Coronary artery (tissue), 2 donors: ENCODE data around the gene JAG1.

Source experiments
- DNase-seq: peaks from one replicate; pipeline ENCODE4 v3.0.0-alpha.2; 2017; ENCODE audit warnings: low spot score
- H3K27ac ChIP-seq, 2 donors: fragments of 200-600 bp; sonication (generic); one replicate each; pipeline ENCODE4 v1.5.1; 2016 to 2019
- H3K4me3 ChIP-seq: fragments of 200-600 bp; sonication (generic); 2 replicates; pipeline ENCODE4 v1.5.1; 2016; ENCODE audit warnings: mild to moderate bottlenecking, moderate library complexity
- TF ChIP-seq, protein P1 (sequence below): fragments of 200-600 bp; sonication (generic); IDR thresholded peaks from one replicate; pipeline ENCODE4 v1.5.1; 2019; ENCODE audit warnings: antibody characterized with exemption

The JAG1 gene

GRCh38 chr20:10682939-10683338, 9.1 kb upstream of the JAG1 start:
- Histone ChIP-seq H3K27ac (no peak overlapping the region), H3K4me3 (no peak overlapping the region)
- TF ChIP-seq, protein P1, sequence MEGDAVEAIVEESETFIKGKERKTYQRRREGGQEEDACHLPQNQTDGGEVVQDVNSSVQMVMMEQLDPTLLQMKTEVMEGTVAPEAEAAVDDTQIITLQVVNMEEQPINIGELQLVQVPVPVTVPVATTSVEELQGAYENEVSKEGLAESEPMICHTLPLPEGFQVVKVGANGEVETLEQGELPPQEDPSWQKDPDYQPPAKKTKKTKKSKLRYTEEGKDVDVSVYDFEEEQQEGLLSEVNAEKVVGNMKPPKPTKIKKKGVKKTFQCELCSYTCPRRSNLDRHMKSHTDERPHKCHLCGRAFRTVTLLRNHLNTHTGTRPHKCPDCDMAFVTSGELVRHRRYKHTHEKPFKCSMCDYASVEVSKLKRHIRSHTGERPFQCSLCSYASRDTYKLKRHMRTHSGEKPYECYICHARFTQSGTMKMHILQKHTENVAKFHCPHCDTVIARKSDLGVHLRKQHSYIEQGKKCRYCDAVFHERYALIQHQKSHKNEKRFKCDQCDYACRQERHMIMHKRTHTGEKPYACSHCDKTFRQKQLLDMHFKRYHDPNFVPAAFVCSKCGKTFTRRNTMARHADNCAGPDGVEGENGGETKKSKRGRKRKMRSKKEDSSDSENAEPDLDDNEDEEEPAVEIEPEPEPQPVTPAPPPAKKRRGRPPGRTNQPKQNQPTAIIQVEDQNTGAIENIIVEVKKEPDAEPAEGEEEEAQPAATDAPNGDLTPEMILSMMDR, result no peak
- DNase-seq, result no peak

DNA sequence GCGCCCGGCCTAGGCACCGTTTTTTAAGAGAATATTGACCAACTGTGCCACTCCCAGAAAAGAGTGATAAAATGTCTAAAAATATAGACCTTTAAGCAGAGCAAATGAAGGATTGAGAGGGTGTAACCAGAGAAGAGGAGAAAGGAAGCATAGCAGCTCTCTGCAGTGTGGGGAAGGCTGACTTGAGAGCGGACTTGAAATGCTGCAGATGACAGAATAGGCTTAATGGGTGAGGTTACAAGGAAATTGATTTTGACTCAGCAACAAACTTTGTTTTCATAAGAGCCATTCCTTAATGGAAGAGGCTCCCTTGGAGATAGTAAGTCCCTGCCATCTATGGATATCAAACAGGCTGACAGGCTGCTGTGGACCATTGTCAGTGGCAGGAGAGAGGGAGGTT, 7.7 kb upstream of the JAG1 start:
- TF ChIP-seq, protein P1, result no peak
- no peak overlapping the region for H3K27ac ChIP-seq
- no peak overlapping the region for H3K4me3 ChIP-seq
- no peak for DNase-seq

GRCh38 chr20:10680571-10680970, 6.8 kb upstream of the JAG1 start:
- TF ChIP-seq, protein P1, result no peak
- no peak overlapping the region for H3K4me3 ChIP-seq
- DNase-seq, result no peak
- H3K27ac ChIP-seq, result no peak overlapping the region

DNA sequence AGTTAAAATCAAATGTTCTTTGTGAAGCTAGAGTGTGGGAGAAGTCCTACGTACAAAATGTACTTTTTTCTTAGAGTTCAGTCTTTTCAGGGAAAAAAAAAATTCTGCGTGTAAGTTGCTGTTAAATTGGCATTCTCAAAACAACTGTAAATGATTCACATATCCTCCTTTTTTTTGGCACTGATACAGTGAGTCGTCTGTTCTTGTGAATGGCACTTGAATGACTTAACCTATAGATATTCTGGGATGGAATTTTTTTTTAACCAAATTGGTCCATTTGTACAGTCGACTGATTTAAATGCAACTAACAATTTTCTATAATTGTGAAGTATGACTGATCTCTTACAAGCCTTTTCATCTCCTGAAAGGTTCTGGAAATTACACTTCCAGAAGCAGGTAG, 5.5 kb upstream of the JAG1 start:
- no peak for DNase-seq
- Histone ChIP-seq H3K4me3 (no peak overlapping the region), H3K27ac (no peak overlapping the region)
- TF ChIP-seq, protein P1, result no peak

- DNase-seq, result no peak
- Histone ChIP-seq H3K4me3 (no peak overlapping the region), H3K27ac (no peak overlapping the region)
- TF ChIP-seq, protein P1, result no peak
Observed at GRCh38 chr20:10676518-10676917, 2.7 kb upstream of the JAG1 start.

DNA sequence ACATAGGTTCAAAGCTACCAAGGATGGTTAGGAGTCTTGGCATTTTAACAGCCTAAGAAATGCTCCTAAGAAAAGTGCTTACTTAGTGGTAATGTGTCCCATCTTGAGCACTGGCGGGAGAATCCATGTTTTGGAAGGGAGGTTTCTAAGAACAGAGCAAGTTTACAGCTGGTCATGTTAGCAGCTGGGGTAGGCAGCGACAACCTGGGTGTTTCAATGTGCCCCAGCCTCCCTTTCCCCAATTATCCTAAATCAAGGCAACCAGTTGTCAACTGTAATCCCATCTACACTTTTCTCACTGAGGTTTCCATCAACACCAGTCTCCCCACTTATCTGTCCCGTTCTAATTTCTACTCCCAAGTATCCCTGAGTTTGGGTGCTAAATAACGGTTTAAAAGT, 1.6 kb upstream of the JAG1 start:
- H3K4me3 ChIP-seq, result peak overlapping the region; percentile 98

More for the DNA sequence above, 1.6 kb upstream of the JAG1 start:
- H3K27ac ChIP-seq, result peak overlapping the region; percentile 89 to 93
- TF ChIP-seq, protein P1, result no peak
- DNase-seq, result no peak
